MM.1S (cell line): Measurements from ENCODE around the gene ANAPC16.

ENCODE experiments used
- DNase-seq: peaks from one replicate; pipeline ENCODE4 v3.0.0-alpha.2; 2015
- H2AFZ ChIP-seq: fragments of 300-600 bp; sonication (generic); 2 replicates; pipeline ENCODE4 v1.6.0; 2016; ENCODE audit warnings: antibody characterized with exemption, low read length
- H3F3A ChIP-seq: fragments of 300-600 bp; sonication (generic); 2 replicates; pipeline ENCODE4 v1.6.1; 2016; ENCODE audit warnings: mild to moderate bottlenecking, antibody characterized with exemption, low read length, moderate library complexity, mixed read lengths; ENCODE audit not compliant: insufficient read depth
- H3K27ac ChIP-seq: fragments of 300-600 bp; sonication (generic); 2 replicates; pipeline ENCODE4 v1.5.1; 2016; ENCODE audit warnings: mild to moderate bottlenecking, low read length
- H3K27me3 ChIP-seq: fragments of 300-600 bp; sonication (generic); replicated peaks from 2 replicates; pipeline ENCODE4 v1.6.0; 2016; ENCODE audit warnings: low read length; ENCODE audit not compliant: insufficient read depth
- H3K36me3 ChIP-seq: fragments of 300-600 bp; sonication (generic); replicated peaks from 2 replicates; pipeline ENCODE4 v1.6.1; 2016; ENCODE audit warnings: mild to moderate bottlenecking, low read length, mixed read lengths; ENCODE audit not compliant: insufficient read depth
- H3K4me1 ChIP-seq: fragments of 300-600 bp; sonication (generic); 2 replicates; pipeline ENCODE4 v1.6.1; 2016; ENCODE audit warnings: low read length, mixed read lengths
- H3K4me2 ChIP-seq: fragments of 300-600 bp; sonication (generic); 2 replicates; pipeline ENCODE4 v1.6.0; 2016; ENCODE audit warnings: low read depth, low read length
- H3K4me3 ChIP-seq: fragments of 300-600 bp; sonication (generic); 2 replicates; pipeline ENCODE4 v1.5.1; 2016; ENCODE audit warnings: low read length, mixed read lengths
- H3K79me2 ChIP-seq: fragments of 300-600 bp; sonication (generic); 2 replicates; pipeline ENCODE4 v1.6.1; 2016; ENCODE audit warnings: mixed run types, low read length, mixed read lengths
- H3K9ac ChIP-seq: fragments of 300-600 bp; sonication (generic); 2 replicates; pipeline ENCODE4 v1.6.1; 2016; ENCODE audit warnings: low read length, mixed read lengths
- H3K9me2 ChIP-seq: fragments of 300-600 bp; sonication (generic); replicated peaks from 2 replicates; pipeline ENCODE4 v1.6.1; 2016; ENCODE audit warnings: mild to moderate bottlenecking, low read length, mixed read lengths; ENCODE audit not compliant: insufficient read depth
- H3K9me3 ChIP-seq: fragments of 300-600 bp; sonication (generic); replicated peaks from 2 replicates; pipeline ENCODE4 v1.6.1; 2016; ENCODE audit warnings: mild to moderate bottlenecking, low read length, mixed read lengths; ENCODE audit not compliant: insufficient read depth
- H4K20me1 ChIP-seq: fragments of 300-600 bp; sonication (generic); 2 replicates; pipeline ENCODE4 v1.6.1; 2016; ENCODE audit warnings: mild to moderate bottlenecking, low read length, moderate library complexity, mixed read lengths; ENCODE audit not compliant: insufficient read depth
- CTCF ChIP-seq: fragments of 300-600 bp; sonication (generic); IDR thresholded peaks from 2 replicates; pipeline ENCODE4 v1.5.1; 2016; ENCODE audit warnings: antibody characterized with exemption, low read length, mixed read lengths
- EZH2 ChIP-seq: fragments of 300-600 bp; sonication (generic); optimal IDR thresholded peaks from 2 replicates; pipeline ENCODE3; 2017; ENCODE audit warnings: low read depth, mild to moderate bottlenecking, antibody characterized with exemption, low read length, mixed read lengths
- EZH2phosphoT487 ChIP-seq: fragments of 300-600 bp; sonication (generic); IDR thresholded peaks from 2 replicates; pipeline ENCODE4 v1.6.1; 2018; ENCODE audit warnings: antibody characterized with exemption, low read length

Gene ANAPC16

GRCh38 chr10:72170733-72171132 is 45.1 kb upstream of the ANAPC16 start:
- Histone ChIP-seq H3K9ac (no peak overlapping the region), H4K20me1 (no peaks in the 10 kb centered on the region), H2AFZ (no peak overlapping the region), H3K36me3 (no peaks in the 10 kb centered on the region), H3K27me3 (no peaks in the 10 kb centered on the region), H3K4me1 (peaks cover 14% of the 10 kb centered on the region), H3K9me3 (no peaks in the 10 kb centered on the region), H3K27ac (no peak overlapping the region), H3K79me2 (no peaks in the 10 kb centered on the region), H3F3A (no peaks in the 10 kb centered on the region), H3K4me3 (no peak overlapping the region), H3K9me2 (no peaks in the 10 kb centered on the region), H3K4me2 (no peak overlapping the region)
- DNase-seq, result no peak
- TF ChIP-seq CTCF (no peak), EZH2phosphoT487 (no peak), EZH2 (no peak)

DNA sequence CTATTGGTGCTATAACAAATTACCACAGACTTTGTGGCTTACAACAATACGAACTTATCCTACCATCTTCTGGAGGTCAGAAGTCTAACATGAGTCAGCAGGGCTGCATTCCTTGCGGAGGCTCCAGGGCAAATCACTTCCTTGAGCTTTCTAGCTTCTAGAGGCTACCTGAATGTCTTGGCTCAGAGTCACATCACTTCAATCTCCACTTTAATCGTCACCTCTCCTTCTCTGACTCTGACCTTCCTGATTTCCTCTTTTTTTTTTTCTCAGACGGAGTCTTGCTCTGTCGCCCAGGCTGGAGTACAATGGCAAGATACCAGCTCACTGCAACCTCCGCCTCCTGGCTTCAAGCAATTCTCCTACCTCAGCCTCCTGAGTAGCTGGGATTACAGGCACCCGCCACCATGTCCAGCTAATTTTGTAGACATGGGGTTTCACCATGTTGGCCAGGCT is 44.6 kb upstream of the ANAPC16 start:
- no peaks in the 10 kb centered on the region for H3K27me3 ChIP-seq
- no peaks in the 10 kb centered on the region for H4K20me1 ChIP-seq
- H2AFZ ChIP-seq, result no peak overlapping the region
- no peaks in the 10 kb centered on the region for H3F3A ChIP-seq
- no peaks in the 10 kb centered on the region for H3K9me2 ChIP-seq
- H3K27ac ChIP-seq, result no peak overlapping the region
- peaks cover 18% of the 10 kb centered on the region for H3K4me1 ChIP-seq
- no peak overlapping the region for H3K4me3 ChIP-seq
- no peak overlapping the region for H3K4me2 ChIP-seq
- no peaks in the 10 kb centered on the region for H3K79me2 ChIP-seq
- no peaks in the 10 kb centered on the region for H3K36me3 ChIP-seq
- TF ChIP-seq EZH2phosphoT487 (no peak), EZH2 (no peak), CTCF (no peak)
- H3K9me3 ChIP-seq, result no peaks in the 10 kb centered on the region
- no peak for DNase-seq
- H3K9ac ChIP-seq, result no peak overlapping the region

GRCh38 chr10:72173262-72173618 is 42.6 kb upstream of the ANAPC16 start:
- no peak overlapping the region for H2AFZ ChIP-seq
- H3K36me3 ChIP-seq, result no peaks in the 10 kb centered on the region
- no peaks in the 10 kb centered on the region for H3K9me2 ChIP-seq
- no peak overlapping the region for H3K9ac ChIP-seq
- H4K20me1 ChIP-seq, result no peaks in the 10 kb centered on the region
- no peak for DNase-seq
- no peaks in the 10 kb centered on the region for H3K9me3 ChIP-seq
- peaks cover 18% of the 10 kb centered on the region for H3K4me1 ChIP-seq
- no peak for TF ChIP-seq CTCF
- TF ChIP-seq EZH2phosphoT487, result no peak
- H3K4me3 ChIP-seq, result no peak overlapping the region
- H3F3A ChIP-seq, result no peaks in the 10 kb centered on the region
- no peak overlapping the region for H3K27ac ChIP-seq
- no peaks in the 10 kb centered on the region for H3K27me3 ChIP-seq
- H3K79me2 ChIP-seq, result no peaks in the 10 kb centered on the region
- H3K4me2 ChIP-seq, result no peak overlapping the region
